Mucosa of descending colon (tissue), 3 donors: ENCODE measurements around the gene WNT10A. TPM values are rescaled to one million over a fixed set of nuclear protein-coding genes. Genes with fewer than 3 reads are reported as not detected.

Experiments
- ATAC-seq: fragments of 200-7000 bp; cut with Tn5 transposase; one replicate; pipeline ENCODE4 v1.9.1; 2020; ENCODE audit warnings: mild to moderate bottlenecking, moderate library complexity
- DNase-seq, 3 donors: peaks; one replicate each; pipeline ENCODE4 v3.0.0-alpha.2; 2020
- H3K36me3 ChIP-seq: fragments of 200-600 bp; one replicate; pipeline ENCODE4 v1.8.0; 2021; ENCODE audit warnings: low read depth, mild to moderate bottlenecking
- H3K4me1 ChIP-seq: fragments of 200-600 bp; one replicate; pipeline ENCODE4 v1.8.0; 2021; ENCODE audit warnings: low read depth, mild to moderate bottlenecking
- H3K4me3 ChIP-seq: fragments of 200-600 bp; one replicate; pipeline ENCODE4 v1.8.0; 2021; ENCODE audit warnings: mild to moderate bottlenecking
- H3K9me3 ChIP-seq: fragments of 200-600 bp; one replicate; pipeline ENCODE4 v1.8.0; 2021; ENCODE audit warnings: mild to moderate bottlenecking
- CTCF ChIP-seq: fragments of 200-600 bp; IDR thresholded peaks from one replicate; pipeline ENCODE4 v1.8.0; 2022; ENCODE audit warnings: antibody characterized with exemption, mild to moderate bottlenecking
- intact Hi-C, 2 donors: fragments of 100-400 bp; cut with DNase I in 1 of 2; cut with micrococcal nuclease in 1 of 2; formaldehyde crosslinking; loops; one replicate each; pipeline versions ENCODE4 v1.11.0 to v1.11.1; 2022; cut with DNase I, micrococcal nuclease
- total RNA-seq, 3 donors: library from RNA; stranded (reverse); fragmentation: NEBNext Ultra II Directional in 2 of 3; extraction: Animal tissue kit (Norgen Biotek cat#: 25700) in 2 of 3; gene quantifications; one replicate each; pipeline versions ENCODE4 v1.2.1 to v1.2.4, GENCODE V29; 2021 to 2023
- donor health status: DM: no; HTN: no; CAD: no; lungs with moderate emphysema.
- donor health status: DM: no; HTN: no; CAD: no.
- donor health status: DM: no; HTN: yes; CAD: no.

Gene WNT10A
- total RNA-seq, 3 donors from 2014 or later: 0.17 to 1.1 (median 0.22) TPM

GRCh38 chr2:218858671-218859555 lies 21.7 kb upstream of the WNT10A start:
- ATAC-seq (no peak), DNase-seq (no peak)
- Histone ChIP-seq H3K4me1 (peaks cover 15% of the 10 kb centered on the region), H3K9me3 (no peaks in the 10 kb centered on the region), H3K36me3 (no peaks in the 10 kb centered on the region), H3K4me3 (no peak overlapping the region)
- no peak for TF ChIP-seq CTCF
- intact Hi-C loops: no loop called here

- DNase-seq (no peak), ATAC-seq (peak; percentile 23)
- Histone ChIP-seq H3K4me1 (peaks cover 15% of the 10 kb centered on the region), H3K36me3 (no peaks in the 10 kb centered on the region), H3K9me3 (no peaks in the 10 kb centered on the region), H3K4me3 (no peak within 1 kb of the TSS)
- no peak for TF ChIP-seq CTCF
- intact Hi-C loops: no loop called here
Measured at GRCh38 chr2:218859556-218859987, 21.1 kb upstream of the WNT10A start, which contains the start of gene WNT6. Gene WNT6 (plus strand): TSS chr2:218859805. CDS start chr2:218860038, 233 bp downstream.

GRCh38 chr2:218859988-218860831 lies 20.4 kb upstream of the WNT10A start:
- ATAC-seq: no peak

GRCh38 chr2:218860950-218861381 lies 19.7 kb upstream of the WNT10A start:
- intact Hi-C loops: no loop called here
- ATAC-seq (peak; percentile 49), DNase-seq (no peak)
- H3K4me3 ChIP-seq: no peak overlapping the region
- no peaks in the 10 kb centered on the region for H3K9me3 ChIP-seq
- TF ChIP-seq CTCF: no peak
- H3K4me1 ChIP-seq: peaks cover 15% of the 10 kb centered on the region
- no peaks in the 10 kb centered on the region for H3K36me3 ChIP-seq

More at GRCh38 chr2:218859988-218860831, 20.4 kb upstream of the WNT10A start:
- TF ChIP-seq CTCF: no peak
- intact Hi-C loops: no loop called here
- Histone ChIP-seq H3K9me3 (no peaks in the 10 kb centered on the region), H3K4me1 (peaks cover 15% of the 10 kb centered on the region), H3K4me3 (no peak overlapping the region), H3K36me3 (no peaks in the 10 kb centered on the region)
- no peak for DNase-seq

- Histone ChIP-seq H3K36me3 (no peaks in the 10 kb centered on the region), H3K4me3 (no peak overlapping the region), H3K9me3 (no peaks in the 10 kb centered on the region), H3K4me1 (peaks cover 15% of the 10 kb centered on the region)
- intact Hi-C loops: no loop called here
- DNase-seq (no peak), ATAC-seq (no peak)
- no peak for TF ChIP-seq CTCF
Measured at GRCh38 chr2:218861645-218862318, 18.9 kb upstream of the WNT10A start.
